HG03159 (cell line): ENCODE data around the gene PIGC.
"Not testable (repeated sequence)": the region's sequence is repeated elsewhere in the genome, so short reads cannot be mapped to it uniquely, and the experiment has no call there.

Experiments used
- ATAC-seq: cut with Tn5 transposase; IDR thresholded peaks from one replicate; pipeline ENCODE4 v1.9.1; 2021; ENCODE audit warnings: mild to moderate bottlenecking, moderate library complexity; ENCODE audit not compliant: unreplicated experiment

PIGC gene

DNA sequence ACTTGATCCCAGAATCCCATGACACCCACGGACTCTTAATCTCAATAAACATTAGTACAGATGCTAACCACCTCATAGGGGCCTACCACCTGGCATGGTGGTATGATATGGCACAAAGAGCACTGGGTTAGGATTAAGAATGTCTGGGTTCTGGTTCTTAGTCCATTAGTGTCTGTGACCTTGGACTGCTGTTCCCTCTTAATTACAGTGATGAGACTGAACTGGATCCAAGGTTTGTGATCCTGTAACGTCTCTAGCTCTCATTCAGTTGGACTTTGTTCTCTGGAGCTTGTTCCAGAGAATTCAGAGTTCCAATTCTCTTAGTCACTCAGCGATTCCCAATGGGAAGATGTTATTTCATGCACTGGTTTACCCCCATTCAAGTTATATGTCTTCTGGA is 23.6 kb upstream of the PIGC start:
- no peak for ATAC-seq

GRCh38 chr1:172466795-172467407 is 23.0 kb upstream of the PIGC start:
- ATAC-seq, result no peak

DNA sequence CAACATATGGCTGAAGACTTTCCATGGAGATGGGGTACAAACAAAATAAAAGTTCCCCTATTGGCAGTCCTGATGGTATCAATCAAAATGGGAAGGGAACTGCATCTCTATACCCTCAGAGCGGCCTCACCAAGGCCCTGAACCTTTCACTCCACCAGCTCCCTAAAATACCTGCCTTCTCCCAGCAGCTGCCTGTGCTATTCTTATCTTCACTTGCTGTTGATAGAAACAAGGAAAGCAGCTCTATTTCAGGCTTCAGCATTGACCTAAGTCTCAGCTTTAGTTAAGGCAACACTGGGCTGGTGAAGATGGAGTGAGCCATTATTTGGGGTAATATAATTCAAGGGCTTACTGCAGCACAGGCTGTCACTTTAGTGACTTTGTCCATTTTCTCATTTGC is 21.7 kb upstream of the PIGC start:
- no peak for ATAC-seq

GRCh38 chr1:172460887-172461315 is 17.0 kb upstream of the PIGC start:
- ATAC-seq, result no peak

DNA sequence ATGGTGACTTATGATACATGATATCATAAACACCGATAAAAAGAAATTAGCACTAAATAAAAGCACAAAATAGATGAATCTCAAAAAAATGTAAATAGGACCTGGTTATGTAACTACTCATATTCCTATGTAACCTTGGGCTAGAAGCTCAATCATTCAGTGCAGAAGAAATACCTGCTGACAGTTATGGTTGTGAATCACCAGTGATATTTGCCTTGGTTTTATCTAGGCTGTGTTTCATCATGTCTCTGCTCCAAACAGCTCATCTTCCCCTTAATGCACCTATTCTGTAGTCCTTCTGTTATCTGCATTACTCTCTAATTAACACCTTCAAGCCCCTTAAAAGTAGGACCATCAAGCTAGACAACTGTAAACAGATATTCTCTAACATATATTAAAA is 16.3 kb upstream of the PIGC start:
- ATAC-seq, result no peak

GRCh38 chr1:172457479-172458130 is 13.7 kb upstream of the PIGC start:
- no peak for ATAC-seq

- ATAC-seq, result no peak
Measured at GRCh38 chr1:172456344-172456769, 12.5 kb upstream of the PIGC start.

DNA sequence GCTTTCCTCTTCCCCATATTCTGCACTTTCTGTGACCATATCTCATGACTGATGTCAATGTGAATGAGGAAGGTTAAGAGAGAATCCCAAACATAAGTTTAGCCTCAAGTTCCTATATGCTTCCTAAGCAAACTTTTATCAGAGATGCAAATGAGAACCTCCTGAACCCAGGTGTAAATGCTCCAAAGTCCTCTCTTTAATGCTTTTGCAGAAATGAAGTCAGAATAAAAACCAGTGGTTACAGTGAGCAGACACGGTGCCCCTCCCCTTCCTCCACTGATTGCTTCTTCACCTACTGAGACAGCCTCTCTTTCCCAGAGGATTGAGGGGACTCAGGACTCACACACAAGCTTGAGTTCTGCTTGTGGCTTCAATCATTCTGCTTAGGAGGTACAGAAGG is 11.6 kb upstream of the PIGC start:
- no peak for ATAC-seq

DNA sequence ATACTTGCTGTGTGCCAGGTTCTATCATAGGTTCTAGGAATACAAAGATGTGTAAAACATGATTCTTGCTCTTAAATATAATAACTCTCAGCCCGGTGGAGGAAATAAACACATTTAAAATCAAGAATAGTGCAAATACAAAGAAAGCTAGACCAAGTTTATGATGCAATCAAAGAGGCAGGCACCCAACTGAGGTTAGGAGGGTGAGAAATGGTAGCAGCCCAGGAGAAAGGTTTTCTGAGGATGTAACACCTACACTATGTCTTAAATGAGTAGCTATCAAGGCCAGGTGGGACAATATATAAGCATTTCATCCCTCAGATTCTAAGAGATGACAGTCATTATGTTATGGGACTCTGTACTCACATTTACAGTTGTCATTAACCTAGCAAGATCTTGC is 9.7 kb upstream of the PIGC start:
- ATAC-seq, result no peak

- ATAC-seq, result no peak
Measured at GRCh38 chr1:172453153-172453545, 9.3 kb upstream of the PIGC start.

- ATAC-seq, result no peak
Measured at GRCh38 chr1:172452536-172453152, 8.8 kb upstream of the PIGC start.

GRCh38 chr1:172451002-172451443 is 7.2 kb upstream of the PIGC start:
- ATAC-seq, result no peak

DNA sequence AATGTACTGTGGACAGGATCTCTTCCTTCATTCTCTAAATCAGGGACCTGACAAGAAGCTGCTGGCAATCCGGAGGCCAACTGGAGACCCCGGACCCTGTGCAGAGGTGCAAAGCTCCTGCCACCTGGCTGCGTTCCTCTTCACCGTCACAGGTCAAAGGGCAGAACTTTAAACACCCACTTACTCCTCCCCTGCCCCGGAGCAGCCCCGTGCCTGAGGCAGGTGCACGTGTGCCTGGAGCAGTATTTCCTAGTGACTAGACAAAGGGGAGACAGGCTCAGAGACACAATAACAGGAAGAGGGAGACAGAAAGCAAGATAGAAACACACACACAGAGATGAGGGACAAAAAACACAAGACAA is 6.6 kb upstream of the PIGC start:
- ATAC-seq, result no peak

- peak; percentile 84 for ATAC-seq
Measured at GRCh38 chr1:172449585-172450523, 6.0 kb upstream of the PIGC start.

DNA sequence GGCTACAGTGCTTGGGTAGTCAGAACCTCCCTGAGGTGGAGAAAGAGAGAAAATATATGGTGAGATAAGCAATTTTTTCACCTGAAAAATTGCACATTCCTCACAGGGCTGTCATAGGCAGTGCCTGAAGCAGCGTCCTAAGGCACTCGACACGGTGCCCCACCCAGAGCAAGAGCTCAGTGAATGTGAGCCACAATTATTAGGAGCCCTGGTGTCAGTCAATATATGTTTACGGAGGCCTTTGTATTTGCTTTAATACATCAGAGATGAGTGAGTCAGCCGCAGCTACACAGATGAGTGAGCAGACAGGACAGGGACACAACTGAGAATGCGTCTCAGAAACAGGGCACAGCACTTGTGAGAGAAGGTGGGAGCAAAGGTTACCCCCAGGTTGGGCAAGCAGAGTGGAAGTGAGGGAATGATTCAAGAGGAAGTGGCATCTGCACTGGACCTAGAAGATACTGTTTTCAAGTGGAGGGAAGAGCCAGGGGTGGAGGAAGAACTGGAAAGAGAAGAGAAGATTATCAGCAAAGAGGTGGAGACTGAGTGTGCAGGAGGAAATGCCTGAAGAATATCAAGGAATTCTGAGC is 5.2 kb upstream of the PIGC start:
- no peak for ATAC-seq

DNA sequence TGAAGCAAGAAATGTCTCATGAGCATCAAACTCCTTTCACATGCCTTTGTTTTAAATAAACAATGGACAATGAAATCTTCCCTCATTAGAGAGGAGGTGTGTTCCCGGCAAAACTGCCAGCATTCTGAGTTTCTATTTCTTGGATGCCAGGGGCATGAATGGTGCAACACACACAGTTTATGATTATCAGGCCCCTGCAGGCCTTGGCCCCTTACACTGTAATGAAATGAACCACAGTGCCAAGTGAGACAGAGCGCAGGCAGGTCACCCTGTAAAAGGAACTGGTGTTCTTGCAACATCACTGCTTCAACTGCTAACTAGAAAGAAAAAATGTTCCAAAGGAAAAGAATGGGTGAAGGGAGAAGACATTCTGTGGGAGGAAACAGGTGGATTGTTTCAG is 3.8 kb upstream of the PIGC start:
- ATAC-seq, result no peak

DNA sequence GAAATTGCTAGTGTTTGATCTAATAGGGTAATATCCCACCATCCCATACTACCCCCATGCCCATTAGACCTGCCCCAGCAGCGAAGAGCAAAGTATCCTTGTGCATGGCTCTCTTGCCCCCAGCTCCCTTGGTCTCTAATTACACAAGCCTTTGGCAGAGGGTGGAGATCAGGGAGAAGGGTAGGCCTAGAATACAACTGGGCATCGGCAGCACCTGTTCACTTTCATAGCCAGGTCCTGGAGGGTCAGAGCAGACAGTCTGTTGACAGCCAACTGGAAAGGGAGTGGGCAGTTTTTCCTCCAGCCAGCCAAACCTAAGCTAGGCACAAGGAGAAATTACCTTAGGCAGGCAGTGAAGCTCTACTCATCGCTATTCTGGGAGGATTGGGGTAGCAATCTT is 2.7 kb upstream of the PIGC start:
- no peak for ATAC-seq

DNA sequence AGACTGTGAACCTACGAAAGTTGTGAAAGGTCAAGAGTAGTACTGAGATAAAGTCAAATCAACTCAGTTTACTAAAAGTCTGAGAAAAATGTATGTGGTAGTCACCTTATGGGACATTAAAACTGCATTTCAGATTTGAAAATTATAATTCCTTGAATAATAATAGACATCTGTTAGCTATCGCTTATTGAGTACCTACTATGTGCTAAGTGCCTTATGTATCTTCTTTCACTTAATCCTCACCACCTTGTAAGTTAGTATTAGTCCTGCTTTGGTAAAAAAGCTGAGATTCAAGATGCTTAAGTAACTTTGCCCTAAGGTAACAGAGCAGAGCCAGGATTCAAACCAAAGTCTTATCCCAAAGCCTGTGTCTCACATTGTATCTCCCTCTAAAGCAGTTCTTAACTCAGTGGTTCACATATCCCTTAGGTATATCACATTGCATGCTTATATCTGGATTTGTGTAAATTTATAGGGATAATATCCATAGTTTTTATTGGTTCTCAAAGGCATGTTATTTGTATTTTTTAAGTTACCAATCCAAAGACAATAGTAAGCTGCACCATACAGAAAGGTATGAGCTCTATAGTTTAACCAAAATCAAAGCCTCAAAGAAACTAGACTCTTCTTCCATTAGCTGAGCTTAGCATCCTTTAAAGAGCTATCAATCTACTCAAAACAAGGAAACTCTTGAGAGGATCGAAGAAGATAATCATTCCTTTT is 865 bp downstream of the PIGC start:
- no peak for ATAC-seq

DNA sequence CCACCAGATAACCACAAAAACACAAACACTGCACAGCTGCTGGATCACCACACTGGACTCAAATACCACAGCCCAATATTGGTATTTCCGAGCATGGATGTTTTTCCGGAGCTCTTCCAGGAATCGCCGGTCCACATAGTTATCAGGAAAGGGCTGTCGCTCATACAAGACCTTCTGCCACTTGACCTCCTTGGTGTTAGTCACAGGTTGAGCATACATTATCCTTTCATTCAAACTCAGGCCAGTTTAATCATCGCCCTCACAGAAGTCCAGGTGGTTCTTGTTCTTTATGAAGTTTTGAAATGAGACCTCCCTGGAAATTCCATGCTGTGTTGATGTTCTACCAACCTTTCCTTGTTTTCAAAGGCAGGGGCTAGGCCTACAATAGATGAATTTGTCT is 1.5 kb downstream of the PIGC start:
- ATAC-seq, result no peak

DNA sequence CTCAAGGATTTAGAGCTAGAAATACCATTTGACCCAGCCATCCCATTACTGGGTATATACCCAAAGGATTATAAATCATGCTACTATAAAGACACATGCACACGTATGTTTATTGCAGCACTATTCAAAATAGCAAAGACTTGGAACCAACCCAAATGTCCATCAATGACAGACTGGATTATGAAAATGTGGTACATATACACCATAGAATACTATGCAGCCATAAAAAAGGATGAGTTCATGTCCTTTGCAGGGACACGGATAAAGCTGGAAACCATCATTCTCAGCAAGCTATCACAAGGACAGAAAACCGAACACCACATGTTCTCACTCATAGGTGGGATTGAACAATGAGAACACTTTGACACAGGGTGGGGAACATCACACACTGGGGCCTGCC is 6.7 kb downstream of the PIGC start:
- ATAC-seq, result not testable (repeated sequence)
